HG03064 (cell line): ENCODE measurements around the gene SCN8A.

Experiments used
- ATAC-seq: cut with Tn5 transposase; IDR thresholded peaks from one replicate; pipeline ENCODE4 v1.9.1; 2021; ENCODE audit warnings: low read depth; ENCODE audit not compliant: unreplicated experiment

The SCN8A gene

GRCh38 chr12:51700887-51701286 lies 109.9 kb downstream of the SCN8A start:
- ATAC-seq = no peak

GRCh38 chr12:51702587-51702986 lies 111.6 kb downstream of the SCN8A start:
- no peak for ATAC-seq

DNA sequence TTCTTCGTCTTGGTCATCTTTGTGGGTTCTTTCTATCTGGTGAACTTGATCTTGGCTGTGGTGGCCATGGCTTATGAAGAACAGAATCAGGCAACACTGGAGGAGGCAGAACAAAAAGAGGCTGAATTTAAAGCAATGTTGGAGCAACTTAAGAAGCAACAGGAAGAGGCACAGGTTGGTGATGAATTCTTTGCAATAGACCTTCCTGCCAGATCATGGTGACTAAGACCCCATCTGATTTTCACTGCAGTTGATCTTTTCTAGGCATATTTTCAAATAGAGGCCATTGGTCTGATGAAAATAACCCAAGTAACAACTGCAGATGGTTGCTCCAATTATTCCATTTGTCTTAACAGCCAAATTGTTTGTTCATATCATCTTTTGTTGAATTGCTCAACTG lies 114.4 kb downstream of the SCN8A start:
- ATAC-seq = no peak

- no peak for ATAC-seq
Measured at GRCh38 chr12:51706206-51706605, 115.2 kb downstream of the SCN8A start.

GRCh38 chr12:51714666-51715065 lies 123.6 kb downstream of the SCN8A start:
- no peak for ATAC-seq

GRCh38 chr12:51717326-51717925 lies 126.4 kb downstream of the SCN8A start:
- ATAC-seq = no peak

DNA sequence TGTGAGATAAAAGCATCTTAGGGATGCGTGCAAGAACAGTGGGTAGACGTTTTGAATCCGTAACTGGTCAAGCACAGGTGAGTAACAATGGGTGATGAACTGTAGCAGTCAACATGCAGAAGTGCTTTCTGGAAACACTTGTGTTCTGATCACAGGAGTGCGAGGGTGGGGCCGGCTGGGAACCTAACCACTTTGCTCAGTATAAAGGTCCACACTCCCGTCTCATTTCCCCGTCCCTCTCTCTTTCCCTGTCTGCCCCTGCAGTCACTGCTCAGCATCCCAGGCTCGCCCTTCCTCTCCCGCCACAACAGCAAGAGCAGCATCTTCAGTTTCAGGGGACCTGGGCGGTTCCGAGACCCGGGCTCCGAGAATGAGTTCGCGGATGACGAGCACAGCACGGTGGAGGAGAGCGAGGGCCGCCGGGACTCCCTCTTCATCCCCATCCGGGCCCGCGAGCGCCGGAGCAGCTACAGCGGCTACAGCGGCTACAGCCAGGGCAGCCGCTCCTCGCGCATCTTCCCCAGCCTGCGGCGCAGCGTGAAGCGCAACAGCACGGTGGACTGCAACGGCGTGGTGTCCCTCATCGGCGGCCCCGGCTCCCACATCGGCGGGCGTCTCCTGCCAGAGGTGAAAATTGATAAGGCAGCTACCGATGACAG lies 130.4 kb downstream of the SCN8A start:
- ATAC-seq = no peak

- no peak for ATAC-seq
Measured at GRCh38 chr12:51722431-51722830, 131.4 kb downstream of the SCN8A start.

- ATAC-seq = no peak
Measured at GRCh38 chr12:51726161-51726560, 135.1 kb downstream of the SCN8A start.

DNA sequence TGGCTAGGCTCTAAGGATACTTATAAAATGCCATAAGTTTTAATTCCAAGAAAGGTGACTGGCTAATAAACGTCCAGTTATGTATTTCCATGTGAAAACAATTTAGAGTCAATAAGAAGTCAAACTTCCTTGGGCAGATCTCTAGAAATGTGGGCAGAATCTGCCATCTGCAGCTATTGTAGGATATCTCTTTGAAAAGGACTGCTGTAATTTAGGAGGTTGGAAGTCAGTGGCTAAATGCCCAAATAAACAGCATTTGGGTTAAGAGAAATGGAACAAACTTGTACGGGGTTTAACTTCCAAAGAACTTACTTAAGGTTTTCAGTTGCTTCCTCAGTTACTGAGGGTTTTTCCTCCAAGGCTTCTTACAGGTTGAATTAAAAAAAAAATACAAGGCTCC lies 135.9 kb downstream of the SCN8A start:
- ATAC-seq = no peak

DNA sequence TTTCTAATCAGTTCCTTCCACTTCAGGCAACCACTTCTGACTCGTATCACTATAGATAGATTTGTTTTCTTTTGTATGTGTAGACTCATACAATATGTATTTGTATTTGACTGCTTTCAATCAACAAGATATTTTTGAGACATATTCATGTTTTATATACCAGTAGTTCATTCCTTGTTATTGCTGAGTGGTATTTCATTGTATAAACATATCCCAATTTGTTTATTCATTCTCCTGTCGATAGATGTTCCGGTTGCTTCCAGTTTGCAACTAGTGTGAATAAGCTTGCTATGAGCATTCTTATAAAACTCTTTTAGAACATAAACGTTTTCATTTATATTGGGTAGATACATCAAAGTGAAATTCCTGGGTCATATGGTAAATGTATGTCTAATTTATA lies 138.3 kb downstream of the SCN8A start:
- ATAC-seq = no peak

DNA sequence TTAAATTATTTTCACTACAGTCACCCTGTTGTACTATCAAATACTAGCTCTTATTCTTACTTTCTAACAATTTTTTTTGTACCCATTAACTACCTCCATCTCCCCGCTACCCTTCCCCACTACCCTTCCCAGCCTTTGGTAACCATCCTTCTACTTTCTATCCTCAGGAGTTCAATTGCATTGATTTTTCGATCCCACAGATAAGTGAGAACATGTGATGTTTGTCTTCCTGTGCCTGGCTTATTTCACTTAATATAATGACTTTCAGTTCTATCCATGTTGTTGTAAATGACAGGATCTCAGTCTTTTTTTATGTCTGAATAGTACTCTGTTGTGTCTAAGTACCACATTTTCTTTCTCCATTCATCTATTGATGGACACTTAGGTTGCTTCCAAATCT lies 139.7 kb downstream of the SCN8A start:
- ATAC-seq = no peak

- no peak for ATAC-seq
Measured at GRCh38 chr12:51740536-51740935, 149.5 kb downstream of the SCN8A start.

DNA sequence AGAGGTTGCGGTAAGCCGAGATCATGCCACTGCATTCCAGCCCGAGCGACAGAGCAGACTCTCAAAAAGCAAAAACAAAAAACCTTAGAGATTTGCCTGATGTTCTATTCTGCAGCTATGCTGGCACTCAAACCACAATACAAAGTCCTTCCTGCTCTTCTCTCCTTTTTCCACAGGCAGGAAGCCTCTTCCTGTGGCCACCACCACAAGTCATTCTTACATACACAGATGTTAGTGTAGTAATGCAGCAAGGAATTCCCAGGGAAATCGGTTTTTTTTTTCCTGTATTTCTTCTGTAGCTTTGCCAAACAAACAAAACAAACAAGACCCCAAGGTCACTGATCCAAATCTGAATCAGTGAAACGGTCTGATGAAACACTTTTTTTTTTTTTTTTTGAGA lies 153.2 kb downstream of the SCN8A start:
- no peak for ATAC-seq

DNA sequence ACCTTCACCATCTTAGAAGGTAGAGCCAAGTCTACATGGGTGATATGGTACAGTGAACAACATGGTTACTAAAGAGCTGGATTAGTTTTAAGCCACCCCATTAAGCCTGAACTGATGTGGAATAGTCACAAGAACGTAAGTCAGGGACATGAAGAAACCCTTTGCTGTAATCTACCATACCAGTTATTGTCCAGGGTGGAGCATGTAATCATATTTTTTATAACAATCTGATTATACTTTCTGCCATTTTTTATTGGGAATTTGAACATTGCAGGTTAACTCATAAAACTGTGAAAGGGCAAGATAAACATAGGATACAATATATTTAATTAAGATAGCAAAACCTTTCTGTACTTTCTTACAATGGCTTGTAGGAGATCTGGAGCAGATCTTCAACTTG lies 153.9 kb downstream of the SCN8A start:
- ATAC-seq = no peak

- no peak for ATAC-seq
Measured at GRCh38 chr12:51746416-51746815, 155.4 kb downstream of the SCN8A start.

- ATAC-seq = no peak
Measured at GRCh38 chr12:51748235-51748634, 157.2 kb downstream of the SCN8A start.

- ATAC-seq = no peak
Measured at GRCh38 chr12:51749206-51749985, 158.4 kb downstream of the SCN8A start.

- no peak for ATAC-seq
Measured at GRCh38 chr12:51749986-51750317, 158.9 kb downstream of the SCN8A start.

DNA sequence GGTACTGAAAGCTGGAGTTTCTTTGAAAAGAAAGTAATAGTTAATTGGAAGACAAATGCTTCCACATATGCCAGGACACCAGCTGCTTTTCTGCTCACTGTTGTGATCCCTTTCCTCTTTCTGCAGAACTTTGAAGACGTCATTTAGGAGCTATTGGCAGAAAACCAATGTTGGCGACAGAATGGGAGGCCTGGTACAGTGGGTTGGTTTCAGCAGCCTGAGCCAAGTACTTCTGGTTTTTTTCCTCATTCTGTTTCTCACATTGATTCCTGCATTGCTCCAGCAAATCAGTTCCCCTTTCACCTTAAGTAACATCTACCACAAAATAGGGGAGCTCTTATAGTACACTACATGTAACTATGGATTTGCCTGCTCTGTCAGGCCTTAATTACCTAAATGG lies 160.6 kb downstream of the SCN8A start:
- no peak for ATAC-seq

DNA sequence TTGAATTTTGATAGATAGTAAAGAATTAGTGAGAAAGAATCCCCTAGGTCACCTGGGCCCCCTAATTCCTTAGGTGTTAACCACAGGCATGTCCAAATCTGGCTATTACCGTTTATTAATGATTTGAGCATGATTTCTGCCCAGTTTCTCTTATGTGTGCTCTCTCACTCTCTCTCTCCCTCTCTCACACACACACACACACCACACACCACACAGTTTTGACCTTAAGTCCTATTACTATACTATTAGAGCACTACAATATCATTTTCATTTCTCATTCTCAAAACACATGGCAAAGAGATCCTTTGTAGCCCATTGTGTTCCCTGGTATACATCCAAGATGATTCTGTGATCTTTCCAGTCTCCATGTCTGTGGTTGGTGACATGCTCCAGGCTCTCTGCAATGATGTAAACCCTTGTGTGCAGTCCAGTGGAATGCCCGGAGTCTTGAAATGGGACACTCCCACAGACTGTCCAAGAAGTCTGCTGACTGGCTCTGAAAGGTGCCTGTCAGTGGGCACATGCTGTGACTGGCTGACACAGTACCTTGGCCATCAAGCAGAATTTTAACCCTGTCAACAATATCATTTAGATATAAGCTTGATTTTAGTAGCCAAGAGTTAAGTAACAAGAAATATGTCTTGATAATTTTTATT lies 161.3 kb downstream of the SCN8A start:
- no peak for ATAC-seq
